ENCODE measurements around the gene ARSB. TPM values are rescaled to one million over a fixed set of nuclear protein-coding genes. Genes with fewer than 3 reads are reported as not detected.

The ARSB gene
- total and polyA plus RNA-seq, 12 donors: 1.9 to 24.5 (median 14.5) TPM

DNA sequence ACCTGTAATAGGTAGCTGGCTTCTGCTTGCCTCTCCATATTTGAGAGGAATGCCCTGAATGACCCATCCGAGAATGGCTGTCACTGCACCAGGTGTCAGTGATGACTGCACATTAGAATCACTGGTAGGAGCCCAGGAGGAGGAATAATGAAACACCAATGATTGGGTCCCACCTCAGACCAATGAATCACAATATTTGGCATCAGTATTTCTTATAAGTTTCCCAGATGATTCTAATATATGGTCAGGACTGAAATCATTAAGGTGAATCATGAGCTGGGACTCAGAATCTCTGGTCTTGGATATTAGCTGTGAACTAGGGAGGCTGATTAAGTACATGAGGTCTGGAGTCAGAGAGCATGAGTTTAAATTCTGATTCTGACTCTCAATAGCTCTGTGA lies 23.4 kb downstream of the ARSB start:
- TF ChIP-seq POLR2A (IDR thresholded peaks at IDR 0.05): no peak
- TF ChIP-seq, protein P1, sequence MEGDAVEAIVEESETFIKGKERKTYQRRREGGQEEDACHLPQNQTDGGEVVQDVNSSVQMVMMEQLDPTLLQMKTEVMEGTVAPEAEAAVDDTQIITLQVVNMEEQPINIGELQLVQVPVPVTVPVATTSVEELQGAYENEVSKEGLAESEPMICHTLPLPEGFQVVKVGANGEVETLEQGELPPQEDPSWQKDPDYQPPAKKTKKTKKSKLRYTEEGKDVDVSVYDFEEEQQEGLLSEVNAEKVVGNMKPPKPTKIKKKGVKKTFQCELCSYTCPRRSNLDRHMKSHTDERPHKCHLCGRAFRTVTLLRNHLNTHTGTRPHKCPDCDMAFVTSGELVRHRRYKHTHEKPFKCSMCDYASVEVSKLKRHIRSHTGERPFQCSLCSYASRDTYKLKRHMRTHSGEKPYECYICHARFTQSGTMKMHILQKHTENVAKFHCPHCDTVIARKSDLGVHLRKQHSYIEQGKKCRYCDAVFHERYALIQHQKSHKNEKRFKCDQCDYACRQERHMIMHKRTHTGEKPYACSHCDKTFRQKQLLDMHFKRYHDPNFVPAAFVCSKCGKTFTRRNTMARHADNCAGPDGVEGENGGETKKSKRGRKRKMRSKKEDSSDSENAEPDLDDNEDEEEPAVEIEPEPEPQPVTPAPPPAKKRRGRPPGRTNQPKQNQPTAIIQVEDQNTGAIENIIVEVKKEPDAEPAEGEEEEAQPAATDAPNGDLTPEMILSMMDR (IDR thresholded peaks at IDR 0.05): no peak
- Histone ChIP-seq H3K4me1 (replicated peaks in 1 of 2) (no peaks in the 10 kb centered on the region), H3K4me3 (no peak overlapping the region), H3K27ac (no peak overlapping the region), H3K27me3 (no peaks in the 10 kb centered on the region), H3K9me3 (replicated peaks in 1 of 3) (no peaks in the 10 kb centered on the region), H3K36me3 (replicated peaks in 1 of 2) (peaks cover 0 to 4% of the 10 kb centered on the region in 2 donors)
- WGBS, 4 donors: 88 to 100% (median 96%) methylated on average over 1 of the region's 1 CpG
- intact Hi-C loops (cut with DNase I): loop anchor here in 1 of 2 donors (10.0 kb wide), 1 partner anchor 497 kb away; no protein-coding TSS in a partner anchor
- no peak for DNase-seq

DNA sequence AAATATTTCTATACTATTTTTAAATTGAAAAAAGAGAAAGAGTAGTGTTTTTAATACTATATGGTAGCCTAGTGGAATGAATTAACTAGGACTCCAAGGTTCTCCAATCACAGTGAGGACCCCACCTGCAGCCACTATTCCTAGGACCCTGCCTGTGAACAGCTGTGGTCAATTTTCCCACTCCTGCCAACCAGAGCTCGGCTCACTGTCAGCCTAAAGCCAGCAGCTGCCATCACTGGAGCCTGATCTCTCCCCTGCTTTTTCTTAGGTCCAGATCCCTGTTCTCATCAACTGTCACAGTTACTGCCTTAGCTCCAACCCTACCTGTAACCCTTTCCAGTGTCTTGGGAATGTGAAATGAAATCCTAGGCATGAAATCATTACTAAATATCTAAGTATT lies 25.3 kb downstream of the ARSB start:
- intact Hi-C loops (cut with DNase I): loop anchor here in 1 of 2 donors (10.0 kb wide), 1 partner anchor 495 kb away; no protein-coding TSS in a partner anchor
- Histone ChIP-seq H3K4me1 (replicated peaks in 1 of 2) (no peaks in the 10 kb centered on the region), H3K4me3 (no peak overlapping the region), H3K27me3 (no peaks in the 10 kb centered on the region), H3K9me3 (replicated peaks in 1 of 3) (no peaks in the 10 kb centered on the region), H3K27ac (no peak overlapping the region), H3K36me3 (replicated peaks in 1 of 2) (peaks cover 0 to 4% of the 10 kb centered on the region in 2 donors)
- no peak for DNase-seq
- WGBS, 4 donors: 81 to 100% (median 95%) methylated on average over 1 of the region's 1 CpG
- TF ChIP-seq POLR2A (IDR thresholded peaks at IDR 0.05): no peak
- TF ChIP-seq, protein P1 (IDR thresholded peaks at IDR 0.05): no peak

DNA sequence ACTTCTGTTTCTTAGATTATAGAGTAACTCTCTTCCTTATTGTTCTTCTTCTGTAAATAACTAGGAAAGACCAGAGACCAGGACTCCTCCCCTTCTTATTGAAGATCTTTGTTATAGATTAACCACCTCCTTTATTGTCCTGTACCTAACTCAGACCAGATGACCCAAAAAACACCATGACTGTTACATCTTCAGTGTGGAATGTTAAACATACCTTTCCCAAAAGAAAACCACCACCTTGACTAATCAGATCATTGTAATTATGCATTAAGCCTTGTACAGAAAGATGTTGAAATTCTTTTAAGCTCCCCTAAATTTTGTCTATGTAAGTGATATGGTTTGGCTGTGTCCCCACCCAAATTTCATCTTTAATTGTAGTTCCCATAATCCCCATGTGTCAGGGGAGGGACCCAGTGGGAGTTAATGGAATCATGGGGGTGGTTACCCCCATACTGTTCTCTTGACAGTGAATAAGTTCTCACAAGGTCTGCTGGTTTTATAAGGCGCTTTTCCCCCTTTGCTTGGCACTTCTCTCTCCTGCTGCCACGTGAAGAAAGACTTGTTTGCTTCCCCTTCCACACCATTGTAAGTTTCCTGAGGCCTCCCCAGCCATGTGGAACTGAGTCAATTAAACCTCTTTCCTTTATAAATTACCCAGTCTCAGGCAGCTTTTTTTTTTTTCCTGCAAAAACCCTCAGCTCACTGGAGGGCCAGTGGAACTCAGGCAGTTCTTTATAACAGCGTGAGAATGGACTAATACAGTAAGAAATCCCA lies 26.3 kb downstream of the ARSB start:
- DNase-seq: no peak
- Histone ChIP-seq H3K9me3 (replicated peaks in 1 of 3) (no peaks in the 10 kb centered on the region), H3K36me3 (replicated peaks in 1 of 2) (peaks cover 0 to 4% of the 10 kb centered on the region in 2 donors), H3K4me1 (replicated peaks in 1 of 2) (no peaks in the 10 kb centered on the region), H3K27ac (no peak overlapping the region), H3K27me3 (no peaks in the 10 kb centered on the region), H3K4me3 (no peak overlapping the region)
- WGBS, 4 donors: 46 to 83% (median 80%) methylated on average over 3 of the region's 3 CpGs
- intact Hi-C loops (cut with DNase I): no loop called here
- TF ChIP-seq, protein P1 (IDR thresholded peaks at IDR 0.05): no peak
- TF ChIP-seq POLR2A (IDR thresholded peaks at IDR 0.05): no peak

DNA sequence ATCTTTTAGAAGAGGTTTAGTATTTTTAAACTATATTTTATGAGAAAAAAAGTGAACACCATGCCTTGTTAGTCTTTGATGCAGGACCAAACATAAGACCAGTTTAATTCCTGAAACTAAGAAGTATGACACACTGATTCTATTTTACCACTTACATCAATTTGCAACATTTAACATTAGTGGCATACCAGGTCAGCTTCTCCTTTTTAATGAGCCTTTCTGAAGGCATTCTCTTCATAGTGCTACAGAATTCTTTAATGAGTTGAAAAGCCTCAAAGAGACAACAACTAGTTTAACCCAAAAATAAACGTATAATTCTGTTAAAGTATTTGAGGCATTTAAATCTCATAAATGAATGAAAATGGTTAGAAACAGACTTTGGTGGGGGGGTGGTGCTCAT lies 28.2 kb downstream of the ARSB start:
- Histone ChIP-seq H3K4me1 (replicated peaks in 1 of 2) (no peaks in the 10 kb centered on the region), H3K27ac (no peak overlapping the region), H3K36me3 (replicated peaks in 1 of 2) (no peaks in the 10 kb centered on the region), H3K9me3 (replicated peaks in 1 of 3) (no peaks in the 10 kb centered on the region), H3K27me3 (no peaks in the 10 kb centered on the region), H3K4me3 (no peak overlapping the region)
- no peak for DNase-seq
- 76 to 91% (median 86%) methylated on average over 1 of the region's 1 CpG for WGBS, 4 donors
- intact Hi-C loops (cut with DNase I): no loop called here
- TF ChIP-seq, protein P1 (IDR thresholded peaks at IDR 0.05): no peak
- no peak for TF ChIP-seq POLR2A (IDR thresholded peaks at IDR 0.05)
